Neural cell (in vitro differentiated cells): ENCODE measurements around the gene ARFGEF3. TPM values are rescaled to one million over a fixed set of nuclear protein-coding genes. Genes with fewer than 3 reads are reported as not detected.

Source experiments
- H2AFZ ChIP-seq: fragments of 200-600, 300-800 bp; sonication (generic), shearing (Covaris generic); 2 replicates; pipeline ENCODE4 v1.6.0; 2014; ENCODE audit warnings: low read depth, mild to moderate bottlenecking, antibody characterized with exemption, low read length, moderate library complexity
- H3F3A ChIP-seq: fragments of 200-600 bp; shearing (Covaris generic); 2 replicates; pipeline ENCODE4 v1.6.1; 2016; ENCODE audit warnings: mild to moderate bottlenecking, moderate library complexity, mixed read lengths, antibody characterized with exemption, low read length; ENCODE audit not compliant: insufficient read depth, poor library complexity, severe bottlenecking
- H3K27ac ChIP-seq: fragments of 200-600, 300-800 bp; sonication (generic), shearing (Covaris generic); 2 replicates; pipeline ENCODE4 v1.5.1; 2014; ENCODE audit warnings: mild to moderate bottlenecking, low read length, moderate library complexity
- H3K27me3 ChIP-seq: fragments of 300-800, 200-600 bp; sonication (generic), shearing (Covaris generic); 2 replicates; pipeline ENCODE4 v1.6.0; 2014; ENCODE audit warnings: mild to moderate bottlenecking, low read depth, low read length, moderate library complexity; ENCODE audit not compliant: insufficient read depth
- H3K36me3 ChIP-seq: fragments of 300-800, 200-600 bp; sonication (generic), shearing (Covaris generic); 2 replicates; pipeline ENCODE4 v1.5.1; 2014; ENCODE audit warnings: mild to moderate bottlenecking, antibody characterized with exemption, low read length, moderate library complexity; ENCODE audit not compliant: insufficient read depth
- H3K4me2 ChIP-seq: fragments of 300-800, 200-600 bp; sonication (generic), shearing (Covaris generic); 2 replicates; pipeline ENCODE4 v1.6.0; 2014; ENCODE audit warnings: mild to moderate bottlenecking, low read length
- H3K4me3 ChIP-seq: fragments of 300-800, 200-600 bp; sonication (generic), shearing (Covaris generic); 2 replicates; pipeline ENCODE4 v1.5.1; 2014; ENCODE audit warnings: mild to moderate bottlenecking, low read length, moderate library complexity
- H3K79me2 ChIP-seq: fragments of 200-600 bp; shearing (Covaris generic); replicated peaks from 2 replicates; pipeline ENCODE4 v1.6.0; 2014; ENCODE audit warnings: mild to moderate bottlenecking, low read length, moderate library complexity; ENCODE audit not compliant: insufficient read depth
- H3K9ac ChIP-seq: fragments of 300-800, 200-600 bp; sonication (generic), shearing (Covaris generic); 2 replicates; pipeline ENCODE4 v1.6.1; 2016; ENCODE audit warnings: mild to moderate bottlenecking, low read length, mixed read lengths
- H3K9me2 ChIP-seq: fragments of 200-600 bp; shearing (Covaris generic); 2 replicates; pipeline ENCODE4 v1.6.1; 2016; ENCODE audit warnings: mild to moderate bottlenecking, low read length, mixed read lengths; ENCODE audit not compliant: insufficient read depth
- H3K9me3 ChIP-seq: fragments of 200-600, 300-800 bp; sonication (generic), shearing (Covaris generic); 2 replicates; pipeline ENCODE4 v1.6.1; 2016; ENCODE audit warnings: mild to moderate bottlenecking, mixed run types, low read length, moderate library complexity, mixed read lengths
- H4K20me1 ChIP-seq: fragments of 200-600 bp; shearing (Covaris generic); 2 replicates; pipeline ENCODE4 v1.6.1; 2016; ENCODE audit warnings: mild to moderate bottlenecking, mixed run types; ENCODE audit not compliant: insufficient read depth
- EP300 ChIP-seq: fragments of 450-650 bp; conservative IDR thresholded peaks from 2 replicates; pipeline ENCODE4 v1.6.1; 2014; ENCODE audit warnings: antibody characterized with exemption, mild to moderate bottlenecking, moderate library complexity; ENCODE audit not compliant: poor library complexity, severe bottlenecking
- EZH2 ChIP-seq: fragments of 200-600, 300-800 bp; shearing (Covaris generic), sonication (generic); IDR thresholded peaks from 2 replicates; pipeline ENCODE4 v1.6.1; 2014; ENCODE audit warnings: antibody characterized with exemption, low read length, borderline replicate concordance, mild to moderate bottlenecking; ENCODE audit not compliant: insufficient read depth, poor library complexity, severe bottlenecking
- MXI1 ChIP-seq: fragments of 450-650 bp; conservative IDR thresholded peaks from 2 replicates; pipeline ENCODE4 v1.6.1; 2014; ENCODE audit warnings: antibody characterized with exemption, mild to moderate bottlenecking; ENCODE audit not compliant: poor library complexity, severe bottlenecking
- POLR2AphosphoS5 ChIP-seq: IDR thresholded peaks from 2 replicates; pipeline ENCODE4 v1.6.1; 2012
- RAD21 ChIP-seq: fragments of 450-650 bp; conservative IDR thresholded peaks from 2 replicates; pipeline ENCODE4 v1.6.1; 2014; ENCODE audit warnings: antibody characterized with exemption, mild to moderate bottlenecking, moderate library complexity
- SMC3 ChIP-seq: fragments of 450-650 bp; conservative IDR thresholded peaks from 2 replicates; pipeline ENCODE4 v1.6.1; 2014; ENCODE audit warnings: antibody characterized with exemption, mild to moderate bottlenecking, moderate library complexity; ENCODE audit not compliant: poor library complexity
- TAF1 ChIP-seq: IDR thresholded peaks from 2 replicates; pipeline ENCODE4 v1.6.1; 2012; ENCODE audit warnings: low read depth
- polyA plus RNA-seq: library from polyadenylated mRNA; depleted of rRNA; stranded (reverse); fragments of >200 nt; gene quantifications from 2 replicates; pipeline ENCODE4 v1.2.3, GENCODE V29; 2014
- TF ChIP-seq, protein P1 (sequence below): IDR thresholded peaks from 2 replicates; pipeline ENCODE4 v1.6.1; 2012; ENCODE audit warnings: borderline replicate concordance
- TF ChIP-seq, protein P2 (sequence below): fragments of 450-650 bp; IDR thresholded peaks from 2 replicates; pipeline ENCODE4 v1.5.1; 2014; ENCODE audit warnings: antibody characterized with exemption, mild to moderate bottlenecking, moderate library complexity; ENCODE audit not compliant: poor library complexity, severe bottlenecking

The ARFGEF3 gene
- polyA plus RNA-seq, 1 donor from 2014 or later = 4.6 TPM

DNA sequence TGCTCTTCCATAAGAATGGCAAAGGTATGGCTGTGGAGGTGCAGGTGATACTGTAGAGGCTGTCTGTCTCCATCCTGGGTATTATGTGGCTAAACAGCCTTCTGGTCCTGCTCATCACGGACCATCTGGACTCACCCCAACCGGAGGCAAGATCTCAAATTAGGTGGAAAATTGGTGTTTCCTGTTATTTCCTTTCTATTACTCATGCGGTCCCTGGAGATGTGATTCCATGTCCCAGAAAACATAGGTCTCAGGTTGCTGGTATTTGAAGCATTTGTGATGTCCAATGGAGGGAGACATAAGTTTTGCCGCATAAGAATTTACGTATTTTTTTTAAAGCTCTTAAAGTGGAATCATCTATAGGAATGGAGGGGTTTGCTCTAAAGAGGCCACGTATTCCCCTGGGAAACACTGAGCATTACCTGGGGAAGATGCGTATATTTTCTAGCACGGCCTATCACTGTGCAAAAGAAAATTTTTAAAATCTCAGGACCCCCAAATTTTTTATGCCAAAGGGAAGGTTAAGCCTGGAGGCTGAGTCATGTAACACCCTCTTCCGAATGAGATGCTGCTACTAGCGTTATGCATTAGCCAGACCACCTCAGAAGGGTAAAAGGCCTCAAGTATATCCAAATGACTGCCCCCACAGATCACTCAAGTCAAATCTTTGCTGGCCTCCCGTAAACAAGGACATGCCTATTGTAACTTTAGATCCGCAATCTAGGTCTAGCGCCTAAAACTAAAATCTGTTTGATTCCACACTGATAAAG, 78.9 kb downstream of the ARFGEF3 start:
- no peak overlapping the region for H3K27ac ChIP-seq
- H3K9me3 ChIP-seq = no peaks in the 10 kb centered on the region
- no peaks in the 10 kb centered on the region for H3K79me2 ChIP-seq
- H3K9ac ChIP-seq = no peak overlapping the region
- H3K4me3 ChIP-seq = no peak overlapping the region
- H3K9me2 ChIP-seq = no peaks in the 10 kb centered on the region
- TF ChIP-seq EZH2 (no peak), TAF1 (no peak), EP300 (no peak), POLR2AphosphoS5 (no peak)
- TF ChIP-seq, protein P1, sequence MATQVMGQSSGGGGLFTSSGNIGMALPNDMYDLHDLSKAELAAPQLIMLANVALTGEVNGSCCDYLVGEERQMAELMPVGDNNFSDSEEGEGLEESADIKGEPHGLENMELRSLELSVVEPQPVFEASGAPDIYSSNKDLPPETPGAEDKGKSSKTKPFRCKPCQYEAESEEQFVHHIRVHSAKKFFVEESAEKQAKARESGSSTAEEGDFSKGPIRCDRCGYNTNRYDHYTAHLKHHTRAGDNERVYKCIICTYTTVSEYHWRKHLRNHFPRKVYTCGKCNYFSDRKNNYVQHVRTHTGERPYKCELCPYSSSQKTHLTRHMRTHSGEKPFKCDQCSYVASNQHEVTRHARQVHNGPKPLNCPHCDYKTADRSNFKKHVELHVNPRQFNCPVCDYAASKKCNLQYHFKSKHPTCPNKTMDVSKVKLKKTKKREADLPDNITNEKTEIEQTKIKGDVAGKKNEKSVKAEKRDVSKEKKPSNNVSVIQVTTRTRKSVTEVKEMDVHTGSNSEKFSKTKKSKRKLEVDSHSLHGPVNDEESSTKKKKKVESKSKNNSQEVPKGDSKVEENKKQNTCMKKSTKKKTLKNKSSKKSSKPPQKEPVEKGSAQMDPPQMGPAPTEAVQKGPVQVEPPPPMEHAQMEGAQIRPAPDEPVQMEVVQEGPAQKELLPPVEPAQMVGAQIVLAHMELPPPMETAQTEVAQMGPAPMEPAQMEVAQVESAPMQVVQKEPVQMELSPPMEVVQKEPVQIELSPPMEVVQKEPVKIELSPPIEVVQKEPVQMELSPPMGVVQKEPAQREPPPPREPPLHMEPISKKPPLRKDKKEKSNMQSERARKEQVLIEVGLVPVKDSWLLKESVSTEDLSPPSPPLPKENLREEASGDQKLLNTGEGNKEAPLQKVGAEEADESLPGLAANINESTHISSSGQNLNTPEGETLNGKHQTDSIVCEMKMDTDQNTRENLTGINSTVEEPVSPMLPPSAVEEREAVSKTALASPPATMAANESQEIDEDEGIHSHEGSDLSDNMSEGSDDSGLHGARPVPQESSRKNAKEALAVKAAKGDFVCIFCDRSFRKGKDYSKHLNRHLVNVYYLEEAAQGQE = no peak
- no peaks in the 10 kb centered on the region for H3K27me3 ChIP-seq
- no peaks in the 10 kb centered on the region for H3K36me3 ChIP-seq
- H3K4me2 ChIP-seq = no peak overlapping the region
- H3F3A ChIP-seq = no peaks in the 10 kb centered on the region
- H4K20me1 ChIP-seq = no peaks in the 10 kb centered on the region
- H2AFZ ChIP-seq = no peak overlapping the region

DNA sequence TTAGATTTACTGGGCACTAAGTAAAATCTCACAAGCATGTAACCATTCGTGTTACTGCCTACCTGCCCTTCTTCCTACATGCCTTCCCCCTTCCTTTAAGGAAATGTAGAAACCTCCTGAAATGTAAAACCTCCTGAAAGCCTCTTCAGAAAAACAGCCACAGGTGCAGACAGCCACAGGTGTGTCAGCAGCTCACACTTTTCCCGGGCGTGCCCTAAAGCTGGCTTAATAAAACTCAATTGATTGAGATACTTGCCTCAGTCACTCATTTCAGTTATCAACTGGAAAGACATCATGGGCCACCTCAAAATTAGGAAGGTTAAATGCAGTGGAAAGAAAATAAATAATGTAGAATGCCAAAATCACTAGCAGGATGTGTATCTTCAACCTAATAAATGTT, 79.6 kb downstream of the ARFGEF3 start:
- no peaks in the 10 kb centered on the region for H4K20me1 ChIP-seq
- H3K9ac ChIP-seq = no peak overlapping the region
- no peak overlapping the region for H3K4me2 ChIP-seq
- no peaks in the 10 kb centered on the region for H3K27me3 ChIP-seq
- H2AFZ ChIP-seq = no peak overlapping the region
- H3K4me3 ChIP-seq = no peak overlapping the region
- H3K79me2 ChIP-seq = no peaks in the 10 kb centered on the region
- H3K9me2 ChIP-seq = no peaks in the 10 kb centered on the region
- H3F3A ChIP-seq = no peaks in the 10 kb centered on the region
- H3K36me3 ChIP-seq = no peaks in the 10 kb centered on the region
- H3K9me3 ChIP-seq = no peaks in the 10 kb centered on the region
- no peak overlapping the region for H3K27ac ChIP-seq
- TF ChIP-seq EZH2 (no peak), TAF1 (no peak), MXI1 (no peak), POLR2AphosphoS5 (no peak), SMC3 (no peak), EP300 (no peak), RAD21 (no peak)
- TF ChIP-seq, protein P1 = no peak
- TF ChIP-seq, protein P2, sequence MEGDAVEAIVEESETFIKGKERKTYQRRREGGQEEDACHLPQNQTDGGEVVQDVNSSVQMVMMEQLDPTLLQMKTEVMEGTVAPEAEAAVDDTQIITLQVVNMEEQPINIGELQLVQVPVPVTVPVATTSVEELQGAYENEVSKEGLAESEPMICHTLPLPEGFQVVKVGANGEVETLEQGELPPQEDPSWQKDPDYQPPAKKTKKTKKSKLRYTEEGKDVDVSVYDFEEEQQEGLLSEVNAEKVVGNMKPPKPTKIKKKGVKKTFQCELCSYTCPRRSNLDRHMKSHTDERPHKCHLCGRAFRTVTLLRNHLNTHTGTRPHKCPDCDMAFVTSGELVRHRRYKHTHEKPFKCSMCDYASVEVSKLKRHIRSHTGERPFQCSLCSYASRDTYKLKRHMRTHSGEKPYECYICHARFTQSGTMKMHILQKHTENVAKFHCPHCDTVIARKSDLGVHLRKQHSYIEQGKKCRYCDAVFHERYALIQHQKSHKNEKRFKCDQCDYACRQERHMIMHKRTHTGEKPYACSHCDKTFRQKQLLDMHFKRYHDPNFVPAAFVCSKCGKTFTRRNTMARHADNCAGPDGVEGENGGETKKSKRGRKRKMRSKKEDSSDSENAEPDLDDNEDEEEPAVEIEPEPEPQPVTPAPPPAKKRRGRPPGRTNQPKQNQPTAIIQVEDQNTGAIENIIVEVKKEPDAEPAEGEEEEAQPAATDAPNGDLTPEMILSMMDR = no peak
